Adrenal gland (tissue), 5 donors: ENCODE measurements around the gene CNGA3.

Experiments used
- POLR2A ChIP-seq, 2 donors: fragments of 450-650 bp; IDR thresholded peaks; one replicate each; pipeline ENCODE4 v1.6.1; 2017; ENCODE audit warnings: antibody characterized with exemption in 2 of 2, mild to moderate bottlenecking in 2 of 2, moderate library complexity in 1 of 2
- TF ChIP-seq, protein P1 (sequence below), 6 experiments: fragments of 450-650 bp in 4 of 6; fragments of 200-600 bp in 2 of 6; sonication (generic) in 1 of 6; IDR thresholded peaks; 1 replicate in 5 of 6; 2 replicates in 1 of 6; pipeline versions ENCODE4 v1.5.1 to v1.8.0; 2016 to 2021; ENCODE audit warnings: antibody characterized with exemption in 6 of 6, mild to moderate bottlenecking in 2 of 6, moderate library complexity in 1 of 6
- donor health status: DM: no; HTN: no; CAD: no.

GRCh38 chr2:98382086-98382485 is 35.8 kb downstream of the CNGA3 start:
- TF ChIP-seq, protein P1, sequence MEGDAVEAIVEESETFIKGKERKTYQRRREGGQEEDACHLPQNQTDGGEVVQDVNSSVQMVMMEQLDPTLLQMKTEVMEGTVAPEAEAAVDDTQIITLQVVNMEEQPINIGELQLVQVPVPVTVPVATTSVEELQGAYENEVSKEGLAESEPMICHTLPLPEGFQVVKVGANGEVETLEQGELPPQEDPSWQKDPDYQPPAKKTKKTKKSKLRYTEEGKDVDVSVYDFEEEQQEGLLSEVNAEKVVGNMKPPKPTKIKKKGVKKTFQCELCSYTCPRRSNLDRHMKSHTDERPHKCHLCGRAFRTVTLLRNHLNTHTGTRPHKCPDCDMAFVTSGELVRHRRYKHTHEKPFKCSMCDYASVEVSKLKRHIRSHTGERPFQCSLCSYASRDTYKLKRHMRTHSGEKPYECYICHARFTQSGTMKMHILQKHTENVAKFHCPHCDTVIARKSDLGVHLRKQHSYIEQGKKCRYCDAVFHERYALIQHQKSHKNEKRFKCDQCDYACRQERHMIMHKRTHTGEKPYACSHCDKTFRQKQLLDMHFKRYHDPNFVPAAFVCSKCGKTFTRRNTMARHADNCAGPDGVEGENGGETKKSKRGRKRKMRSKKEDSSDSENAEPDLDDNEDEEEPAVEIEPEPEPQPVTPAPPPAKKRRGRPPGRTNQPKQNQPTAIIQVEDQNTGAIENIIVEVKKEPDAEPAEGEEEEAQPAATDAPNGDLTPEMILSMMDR (IDR thresholded peaks at IDR 0.05) = no peak
- no peak for TF ChIP-seq POLR2A (IDR thresholded peaks at IDR 0.05)
